Hematopoietic multipotent progenitor cell treated with erythropoietin and hydrocortisone succinate and interleukin-3 and kit ligand, for 17 days (in vitro differentiated cells): ENCODE data around the gene C20orf141.
"Not testable (repeated sequence)": the region's sequence is repeated elsewhere in the genome, so short reads cannot be mapped to it uniquely, and the experiment has no call there.

Experiments
- DNase-seq: peaks from one replicate; pipeline ENCODE4 v3.0.0-alpha.2; 2015; ENCODE audit warnings: low spot score

C20orf141 gene

GRCh38 chr20:2799688-2800520 lies 14.9 kb upstream of the C20orf141 start:
- no peak for DNase-seq

GRCh38 chr20:2800521-2801285 lies 14.1 kb upstream of the C20orf141 start, which contains the start of gene CPXM1:
Gene CPXM1 (minus strand): TSS chr20:2800627. CDS start chr20:2800572, 55 bp downstream.
- DNase-seq: no peak

- DNase-seq: no peak
Measured at GRCh38 chr20:2801286-2801728, 13.5 kb upstream of the C20orf141 start.

- no peak for DNase-seq
Measured at GRCh38 chr20:2804041-2804828, 10.6 kb upstream of the C20orf141 start.

- no peak for DNase-seq
Measured at GRCh38 chr20:2804852-2805688, 9.7 kb upstream of the C20orf141 start.

GRCh38 chr20:2805689-2806350 lies 9.0 kb upstream of the C20orf141 start:
- DNase-seq: no peak

- no peak for DNase-seq
Measured at GRCh38 chr20:2806351-2806701, 8.5 kb upstream of the C20orf141 start.

GRCh38 chr20:2807019-2807418 lies 7.8 kb upstream of the C20orf141 start:
- DNase-seq: no peak

GRCh38 chr20:2807929-2808328 lies 6.9 kb upstream of the C20orf141 start:
- DNase-seq: not testable (repeated sequence)

- no peak for DNase-seq
Measured at GRCh38 chr20:2809690-2810089, 5.1 kb upstream of the C20orf141 start.

- DNase-seq: no peak
Measured at GRCh38 chr20:2812189-2812588, 2.6 kb upstream of the C20orf141 start.

GRCh38 chr20:2814076-2814475 lies 711 bp upstream of the C20orf141 start:
- no peak for DNase-seq

- DNase-seq: no peak
Measured at GRCh38 chr20:2815242-2815900, 584 bp downstream of the C20orf141 start.

- no peak for DNase-seq
Measured at GRCh38 chr20:2816030-2816582, 1.3 kb downstream of the C20orf141 start, which contains the start of gene TMEM239. Gene TMEM239 (plus strand): TSS chr20:2816364. CDS start chr20:2816555, 191 bp downstream.

- no peak for DNase-seq
Measured at GRCh38 chr20:2816583-2817340, 2.0 kb downstream of the C20orf141 start.

- DNase-seq: no peak
Measured at GRCh38 chr20:2817341-2817726, 2.5 kb downstream of the C20orf141 start.

- DNase-seq: no peak
Measured at GRCh38 chr20:2817891-2818595, 3.3 kb downstream of the C20orf141 start.

GRCh38 chr20:2820084-2820895 lies 5.5 kb downstream of the C20orf141 start:
- DNase-seq: no peak
